COLO668 (cell line): ENCODE measurements around the gene TEX10.
A peak's percentile ranks its signal among the peaks of the same experiment; 100 is the strongest.
"Not testable (repeated sequence)": the region's sequence is repeated elsewhere in the genome, so short reads cannot be mapped to it uniquely, and the experiment has no call there.

ENCODE experiments used
- DNase-seq: peaks from one replicate; lab custom pipeline; 2025; ENCODE audit not compliant: unreplicated experiment; lab: John Stamatoyannopoulos, UW

The TEX10 gene

DNA sequence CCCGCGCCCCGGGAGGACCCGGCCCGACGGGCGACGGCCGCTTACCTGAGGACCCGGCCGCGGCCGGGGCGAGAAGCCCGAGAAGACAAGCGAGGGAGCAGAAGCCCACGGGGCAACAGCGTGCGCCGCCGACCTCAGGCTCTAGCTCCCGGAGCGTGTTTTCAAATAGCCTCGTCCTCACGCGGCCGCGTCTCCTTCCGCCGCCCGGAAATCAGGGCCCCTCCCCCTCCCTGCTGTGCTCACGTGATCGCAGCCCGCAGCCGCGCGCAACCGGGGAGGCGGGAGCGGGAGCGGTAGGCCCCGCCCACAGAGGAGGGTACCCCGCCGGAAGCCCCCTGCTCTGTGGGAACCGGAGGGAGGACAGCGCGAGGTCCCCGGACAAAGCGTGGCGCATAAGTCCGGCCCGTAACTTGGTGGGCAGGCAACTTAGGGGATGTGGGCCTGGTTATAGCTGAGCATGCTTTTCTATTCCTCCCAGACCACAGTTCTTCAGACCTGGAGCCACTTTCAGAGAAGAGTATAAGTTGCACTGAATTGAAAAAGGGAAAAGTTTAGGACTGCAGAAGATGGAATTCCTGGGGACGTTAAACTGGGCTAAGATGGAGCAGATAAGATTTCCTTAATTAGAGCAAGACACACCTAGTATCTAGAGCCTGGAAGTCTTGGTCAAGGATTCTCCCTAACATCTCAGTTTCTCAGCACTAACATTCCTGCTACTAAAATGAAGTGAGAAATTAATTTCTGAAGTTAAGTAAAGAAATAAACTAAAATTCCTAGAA is at the start of gene TEX10:
Gene TEX10, minus strand, starts transcription at position 216 of the 779 bp plus-strand sequence. CDS start 3,579 bp downstream, outside the sequence.
- DNase-seq = peak; percentile 92

GRCh38 chr9:100401042-100401441 is 48.3 kb upstream of the TEX10 start:
- DNase-seq = no peak

GRCh38 chr9:100397529-100398266 is 45.0 kb upstream of the TEX10 start:
- DNase-seq = no peak

DNA sequence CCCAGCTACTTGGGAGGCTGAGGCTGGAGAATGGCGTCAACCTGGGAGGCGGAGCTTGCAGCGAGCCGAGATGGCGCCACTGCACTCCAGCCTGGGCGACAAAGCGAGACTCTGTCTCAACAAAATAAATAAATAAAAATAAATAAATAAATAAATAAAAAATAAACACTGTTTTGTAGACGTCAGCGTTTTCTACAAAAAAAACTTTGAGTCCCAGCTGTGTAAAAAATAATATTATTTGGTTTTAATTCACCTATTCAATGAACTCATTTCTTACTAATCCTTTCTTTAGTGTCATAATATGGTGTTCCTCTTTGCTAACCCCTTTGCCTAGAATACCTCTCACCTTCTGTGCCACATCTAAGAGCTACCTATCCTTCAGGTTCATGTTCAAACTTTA is 44.0 kb upstream of the TEX10 start:
- no peak for DNase-seq

- DNase-seq = no peak
Observed at GRCh38 chr9:100394816-100395215, 42.1 kb upstream of the TEX10 start.

DNA sequence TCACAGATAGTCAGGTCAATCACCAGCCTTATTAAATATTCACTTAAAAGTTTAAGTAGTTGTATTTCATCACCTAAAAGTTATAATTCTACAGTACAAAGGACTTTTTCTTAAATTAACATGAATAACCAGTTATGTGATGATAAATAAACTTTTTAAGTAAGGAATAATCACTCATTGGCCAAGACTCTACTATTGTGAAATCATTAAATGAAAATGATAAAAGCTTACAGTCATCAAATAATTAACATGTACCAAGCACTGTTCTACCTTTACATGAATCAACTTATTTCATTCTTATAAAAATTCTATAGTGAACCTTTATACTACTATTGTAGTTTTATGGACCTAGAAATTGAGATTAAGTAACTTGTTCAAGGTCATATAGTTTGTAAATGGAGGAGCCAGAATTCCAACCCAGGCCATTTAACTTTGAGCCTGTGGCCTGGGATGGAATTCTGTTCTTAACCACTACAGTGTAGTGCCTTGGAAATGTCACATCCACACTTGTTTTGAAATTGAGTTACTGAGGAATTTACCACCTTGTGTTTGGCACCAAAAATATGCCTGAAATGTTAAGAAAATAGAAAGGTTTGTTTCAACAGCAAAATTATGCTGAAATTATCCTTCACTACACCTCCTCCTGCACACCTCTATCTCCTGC is 41.4 kb upstream of the TEX10 start:
- DNase-seq = no peak

DNA sequence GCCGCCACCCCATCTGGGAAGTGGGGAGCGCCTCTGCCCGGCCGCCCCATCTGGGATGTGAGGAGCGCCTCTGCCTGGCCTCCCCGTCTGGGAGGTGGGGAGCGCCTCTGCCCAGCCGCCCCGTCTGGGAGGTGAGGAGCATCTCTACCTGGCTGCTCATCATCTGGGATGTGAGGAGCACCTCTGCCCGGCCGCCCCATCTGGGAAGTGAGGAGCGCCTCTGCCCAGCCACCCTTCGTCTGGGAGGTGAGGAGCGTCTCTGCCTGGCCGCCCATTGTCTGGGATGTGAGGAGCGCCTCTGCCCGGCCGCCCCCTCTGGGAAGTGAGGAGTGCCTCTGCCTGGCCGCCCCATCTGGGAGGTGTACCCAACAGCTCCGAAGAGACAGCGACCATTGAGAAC is 40.2 kb upstream of the TEX10 start:
- not testable (repeated sequence) for DNase-seq

DNA sequence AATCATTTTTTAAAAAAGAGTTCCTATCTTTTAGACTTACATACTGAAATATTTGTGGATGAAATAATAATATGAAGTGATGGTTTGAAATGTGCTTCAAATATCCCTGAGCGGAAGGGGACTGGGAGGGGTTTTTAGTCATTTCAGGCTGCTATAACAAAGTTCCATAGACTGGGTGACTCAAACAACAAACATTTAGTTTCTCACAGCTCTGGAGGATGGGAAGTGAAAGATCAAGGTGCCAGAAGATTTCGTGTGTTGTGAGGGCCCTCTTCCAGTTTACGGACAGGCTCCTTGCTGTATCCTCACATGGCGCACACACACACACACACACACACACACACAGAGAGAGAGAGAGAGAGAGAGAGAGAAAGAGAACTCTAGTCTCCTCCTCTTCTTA is 27.1 kb upstream of the TEX10 start:
- no peak for DNase-seq

DNA sequence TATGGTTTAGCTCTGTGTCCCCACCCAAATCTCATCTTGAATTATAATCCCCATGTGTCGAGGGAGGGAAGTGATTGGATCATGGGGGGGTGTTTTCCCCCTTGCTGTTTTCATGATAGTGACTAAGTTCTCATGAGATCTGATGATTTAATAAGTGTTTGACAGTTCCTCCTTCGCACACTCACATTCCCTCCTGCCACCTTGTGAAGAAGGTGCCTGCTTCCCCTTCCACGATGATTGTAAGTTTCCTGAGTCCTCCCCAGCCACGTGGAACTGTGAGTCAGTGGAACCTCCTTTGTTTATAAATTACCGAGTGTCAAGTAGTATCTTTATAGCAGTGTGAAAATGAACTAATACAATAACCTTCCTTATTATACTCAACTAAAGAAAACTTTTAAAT is 24.3 kb upstream of the TEX10 start:
- no peak for DNase-seq

GRCh38 chr9:100375658-100376057 is 22.9 kb upstream of the TEX10 start:
- DNase-seq = no peak

GRCh38 chr9:100372648-100373047 is 19.9 kb upstream of the TEX10 start:
- DNase-seq = no peak

DNA sequence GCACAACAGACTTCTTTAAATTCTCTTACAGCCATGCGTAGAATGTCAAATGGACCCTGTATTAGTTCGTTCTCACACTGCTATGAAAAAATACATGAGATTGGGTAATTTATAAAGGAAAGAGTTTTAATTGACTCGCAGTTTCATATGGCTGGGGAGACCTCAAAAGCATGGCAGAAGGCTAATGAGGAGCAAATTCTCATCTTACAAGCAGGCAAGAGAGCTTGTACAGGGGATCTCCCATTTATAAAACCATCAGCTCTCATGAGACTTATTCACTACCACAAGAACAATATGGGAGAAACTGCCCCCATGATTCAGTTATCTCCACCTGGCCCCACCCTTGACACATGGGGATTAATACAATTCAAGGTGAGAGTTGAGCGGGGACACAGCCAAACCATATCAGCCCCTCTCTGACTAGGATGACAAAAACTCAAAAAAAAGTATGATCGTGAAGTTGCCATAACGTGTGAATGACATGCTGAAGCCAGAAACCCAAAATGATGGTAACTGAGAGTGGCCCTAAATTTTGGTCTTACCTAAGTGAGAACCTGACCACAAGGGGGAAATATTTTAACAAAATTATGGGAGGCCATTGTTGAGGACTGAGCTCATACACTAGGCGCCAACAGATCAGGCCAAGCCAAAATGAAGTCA is 17.5 kb upstream of the TEX10 start:
- no peak for DNase-seq

GRCh38 chr9:100368672-100369071 is 15.9 kb upstream of the TEX10 start:
- no peak for DNase-seq

DNA sequence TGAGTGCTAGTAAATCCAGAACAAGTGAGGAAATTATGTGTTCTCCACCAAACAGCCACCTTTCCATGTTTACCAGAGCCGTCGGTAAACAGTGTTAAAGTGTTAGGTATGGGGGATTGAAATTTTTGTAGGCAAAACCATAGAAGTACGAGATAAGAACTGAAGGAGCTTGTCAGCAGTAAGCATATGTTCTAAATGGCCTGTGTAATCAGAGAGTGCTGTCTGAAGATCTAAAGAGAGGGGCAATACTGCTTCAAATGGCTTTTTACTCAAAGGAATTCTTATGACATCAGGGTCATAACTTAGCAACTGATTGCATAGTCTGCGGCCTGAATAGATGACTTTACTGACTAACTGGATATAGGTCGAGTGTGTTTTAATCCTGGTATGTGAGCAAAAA is 13.4 kb upstream of the TEX10 start:
- DNase-seq = no peak

- no peak for DNase-seq
Observed at GRCh38 chr9:100364013-100364412, 11.3 kb upstream of the TEX10 start.

DNA sequence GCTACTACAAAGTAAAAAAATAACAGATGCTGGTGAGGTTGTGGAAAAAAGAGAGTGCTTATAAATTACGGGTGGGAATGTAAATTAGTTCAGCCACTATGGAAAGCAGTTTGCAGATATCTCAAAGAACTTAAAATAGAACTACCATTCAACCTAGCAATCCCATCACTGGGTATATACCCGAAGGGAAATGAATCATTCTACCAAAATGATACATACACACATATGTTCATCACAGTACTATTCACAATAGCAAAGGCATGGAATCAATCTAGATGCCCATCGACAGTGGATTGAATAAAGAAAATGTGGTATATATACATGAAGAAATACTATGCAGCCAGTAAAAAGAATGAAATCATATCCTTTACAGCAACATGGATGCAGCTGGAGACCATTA is 6.3 kb upstream of the TEX10 start:
- no peak for DNase-seq

GRCh38 chr9:100357501-100357900 is 4.8 kb upstream of the TEX10 start:
- DNase-seq = no peak

GRCh38 chr9:100355561-100355960 is 2.8 kb upstream of the TEX10 start:
- peak; percentile 43 for DNase-seq

DNA sequence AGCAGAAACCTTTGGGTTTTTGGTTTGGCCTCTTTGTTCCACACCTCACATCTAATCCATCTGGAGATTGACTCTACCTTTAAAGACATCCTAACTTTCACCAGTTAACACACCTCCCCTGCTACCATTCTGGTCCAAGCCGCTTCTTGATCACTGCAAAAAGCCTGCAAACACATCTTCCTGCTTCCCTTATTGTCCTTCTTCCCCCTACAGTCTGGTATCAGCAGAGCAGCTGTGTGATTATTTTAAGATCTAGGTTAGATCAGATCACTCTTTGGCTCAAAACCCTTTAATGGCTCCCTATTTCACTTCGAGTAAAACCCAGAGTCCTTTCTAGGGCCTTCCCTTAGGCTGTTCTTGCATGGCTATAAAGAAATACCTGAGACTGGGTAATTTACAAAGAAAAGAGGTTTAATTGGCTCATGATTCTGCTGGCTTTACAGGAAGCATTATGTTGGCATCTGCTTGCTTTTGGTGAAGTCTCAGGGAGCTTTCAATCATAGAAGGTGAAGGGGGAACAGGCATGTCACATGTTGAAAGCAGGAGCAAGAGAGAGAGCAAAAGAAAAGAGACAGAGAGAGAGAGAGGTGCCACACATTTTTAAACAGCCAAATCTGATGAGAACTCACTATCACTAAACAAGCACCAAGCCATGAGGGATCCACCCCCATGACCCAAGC is 1.5 kb upstream of the TEX10 start:
- DNase-seq = no peak

DNA sequence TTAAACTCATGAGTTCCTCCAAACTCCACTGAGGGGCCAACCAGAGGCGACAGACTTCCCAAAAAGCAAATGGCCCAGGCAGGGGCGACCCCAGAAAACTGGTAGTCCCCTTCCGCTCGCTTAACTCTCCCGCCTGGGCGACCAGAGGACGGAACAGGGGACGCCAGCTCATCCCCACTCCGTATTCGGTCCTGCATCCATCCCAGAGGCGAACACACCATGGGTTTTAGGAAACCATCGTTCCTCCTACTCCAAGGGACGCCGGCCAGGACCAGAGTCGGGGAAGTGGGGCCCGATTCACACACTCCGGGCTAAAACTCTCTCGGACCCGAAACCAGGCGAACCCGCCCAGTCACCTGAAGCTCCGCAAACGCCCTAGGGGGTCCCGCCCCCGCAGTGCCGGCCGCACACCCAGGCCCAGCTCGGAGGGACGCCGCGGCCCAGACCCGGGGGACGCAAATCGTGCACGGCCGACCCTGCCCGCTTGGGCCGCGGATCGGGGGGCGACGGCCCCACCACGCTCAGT is 478 bp downstream of the TEX10 start:
- DNase-seq = peak; percentile 54

DNA sequence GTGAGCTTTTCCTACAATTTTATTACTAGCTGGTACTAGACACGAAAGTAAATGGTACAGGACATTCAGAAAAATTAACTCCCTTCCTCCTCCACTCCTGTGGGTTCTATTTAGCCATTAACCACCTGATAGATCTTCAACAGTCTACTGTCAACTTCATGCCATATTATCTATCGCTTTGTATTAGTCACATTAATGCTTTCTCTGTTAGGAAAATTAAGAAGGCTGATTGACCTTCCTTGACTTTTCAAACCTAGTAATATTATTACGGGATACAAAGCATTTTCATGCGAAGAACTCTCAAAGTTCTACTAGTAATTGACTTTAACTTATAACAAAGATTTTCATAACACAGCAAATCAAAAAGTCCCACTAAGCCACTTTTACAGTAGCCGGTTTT is 1.2 kb downstream of the TEX10 start:
- no peak for DNase-seq
